ENCODE measurements around the gene PPP6R3.
A peak's percentile ranks its signal among the peaks of the same experiment; 100 is the strongest.

PPP6R3 gene

DNA sequence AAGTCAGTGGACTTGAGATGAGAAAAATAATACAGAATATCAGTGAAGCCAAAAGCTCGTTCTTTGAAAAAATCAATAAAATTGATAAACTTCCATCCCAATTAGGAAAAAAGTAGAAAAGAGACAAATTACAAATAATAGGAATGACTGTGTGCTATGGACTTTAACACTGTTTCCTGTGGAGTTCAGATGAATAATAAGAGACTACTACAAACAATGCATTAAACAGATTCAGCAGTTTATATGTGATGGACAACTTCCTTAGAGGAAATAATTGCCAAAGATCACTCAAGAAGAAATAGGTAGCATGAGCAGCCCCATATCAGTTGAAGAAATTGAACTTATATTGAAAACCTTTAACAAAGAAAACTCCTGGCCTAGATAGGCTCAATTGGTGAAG, 99.7 kb downstream of the PPP6R3 start:
- no peak for DNase-seq (ENCODE audit: low read depth)

DNA sequence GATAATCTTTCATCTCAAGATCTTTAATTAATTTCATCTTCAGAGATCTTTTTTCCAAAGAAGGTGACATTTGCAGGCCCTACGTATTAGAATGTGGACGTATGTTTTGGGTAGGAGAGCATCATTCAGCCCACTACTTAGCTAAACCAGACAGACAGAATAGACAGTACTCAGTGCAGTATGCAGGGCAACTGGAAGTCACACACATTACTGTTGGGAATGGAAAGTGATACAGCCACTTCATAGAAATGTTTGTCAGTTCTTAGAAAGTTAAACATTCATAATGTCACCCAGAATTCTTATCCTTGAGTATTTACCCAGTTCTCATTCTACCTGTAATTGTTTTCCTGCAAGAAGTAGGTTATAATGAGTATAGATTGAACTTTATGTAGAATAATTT, 102.9 kb downstream of the PPP6R3 start:
- no peak for DNase-seq (ENCODE audit: low read depth)

DNA sequence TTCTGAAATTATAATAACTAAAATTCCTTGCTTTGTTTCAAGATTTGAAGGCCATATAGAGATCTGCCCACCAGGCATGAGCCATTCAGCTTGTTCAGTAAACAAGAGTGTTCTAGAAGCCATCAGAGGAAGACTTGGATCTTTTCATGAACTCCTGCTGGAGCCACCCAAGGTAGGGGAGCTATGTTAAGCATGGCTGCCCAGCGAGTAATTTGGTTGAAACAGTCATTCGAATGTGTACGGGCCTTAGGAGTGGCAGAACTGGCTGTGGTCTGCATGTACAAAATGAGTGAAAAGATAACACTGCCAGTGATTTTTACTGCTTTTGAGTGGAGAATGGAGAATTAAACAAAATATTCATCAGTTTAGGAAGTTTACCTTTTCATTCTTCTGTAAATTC, 103.7 kb downstream of the PPP6R3 start:
- no peak for DNase-seq (ENCODE audit: low read depth)

DNA sequence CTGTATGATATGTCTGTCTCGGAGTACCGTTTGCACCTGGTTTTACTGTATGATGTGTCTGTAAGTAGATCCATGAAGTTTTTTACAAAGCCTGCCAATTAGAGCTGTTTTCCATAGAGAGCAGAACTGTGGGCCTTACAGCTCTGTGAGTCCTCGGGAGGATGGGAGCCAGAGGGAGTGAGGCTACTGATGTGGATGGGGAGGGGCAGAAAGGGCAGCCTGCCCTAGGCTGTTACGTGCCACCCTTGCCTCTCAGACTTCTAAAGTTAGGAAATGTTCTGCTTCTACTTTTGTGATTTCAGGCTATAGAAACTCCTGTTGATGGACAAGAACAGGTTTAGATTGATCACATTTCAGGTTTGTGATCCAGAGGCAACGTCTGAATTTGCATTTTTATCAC, 105.2 kb downstream of the PPP6R3 start:
- DNase-seq (ENCODE audit: low read depth), result no peak

DNA sequence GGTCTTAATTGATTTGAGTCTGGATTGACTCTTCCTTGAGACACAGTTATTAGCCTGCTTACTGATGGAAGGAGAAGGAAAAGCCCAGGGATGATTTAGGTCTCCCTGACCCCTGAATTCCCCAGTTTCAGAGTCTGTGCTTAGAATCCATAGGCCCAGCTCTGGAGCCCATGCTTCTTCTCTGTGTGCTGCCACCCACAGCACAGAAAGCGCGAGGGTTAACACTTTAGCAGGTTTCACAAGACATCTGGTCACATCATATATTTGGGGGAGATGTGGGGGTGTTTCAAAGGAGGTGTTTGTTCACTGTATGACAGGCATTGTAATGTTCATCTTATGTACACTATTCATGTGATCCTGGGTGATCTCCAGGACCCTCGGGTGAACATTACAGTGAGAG, 107.0 kb downstream of the PPP6R3 start:
- no peak for DNase-seq (ENCODE audit: low read depth)

DNA sequence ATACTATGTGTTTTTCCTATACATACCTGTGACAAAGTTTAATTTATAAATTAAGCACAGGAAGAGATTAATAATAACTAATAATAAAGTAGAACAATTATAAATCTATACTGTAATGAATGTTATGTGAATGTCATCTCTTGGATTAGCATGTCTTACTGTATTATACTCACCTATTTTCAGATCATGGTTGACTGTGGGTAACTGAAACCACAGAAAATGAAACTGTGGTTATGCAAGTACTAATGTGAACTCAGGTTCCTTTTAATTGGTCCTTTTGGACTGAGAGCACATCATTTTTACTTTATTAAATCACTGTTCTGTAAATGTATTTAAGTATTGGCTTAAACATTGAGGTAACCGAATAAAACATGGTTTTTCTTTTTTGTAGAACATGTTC, 108.8 kb downstream of the PPP6R3 start:
- no peak for DNase-seq (ENCODE audit: low read depth)

DNA sequence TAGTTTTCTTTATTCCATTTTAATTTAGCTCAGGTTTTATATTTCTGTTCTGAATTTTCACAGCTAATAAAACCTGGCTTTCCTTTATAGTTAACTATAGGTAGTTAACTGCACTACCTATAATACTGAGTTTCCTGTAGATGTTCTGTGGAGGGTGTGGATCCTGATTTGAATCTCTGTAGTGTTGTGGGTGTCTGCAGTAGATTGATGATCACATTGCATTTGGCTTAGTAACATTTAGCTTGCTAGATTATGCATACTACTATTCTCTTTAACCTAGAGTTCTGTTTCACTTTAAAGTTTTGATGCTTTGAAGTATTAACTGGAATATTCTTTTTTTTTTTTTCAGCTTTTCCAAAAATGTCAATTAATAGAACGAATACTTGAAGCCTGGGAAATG, 110.1 kb downstream of the PPP6R3 start:
- DNase-seq (ENCODE audit: low read depth), result no peak

DNA sequence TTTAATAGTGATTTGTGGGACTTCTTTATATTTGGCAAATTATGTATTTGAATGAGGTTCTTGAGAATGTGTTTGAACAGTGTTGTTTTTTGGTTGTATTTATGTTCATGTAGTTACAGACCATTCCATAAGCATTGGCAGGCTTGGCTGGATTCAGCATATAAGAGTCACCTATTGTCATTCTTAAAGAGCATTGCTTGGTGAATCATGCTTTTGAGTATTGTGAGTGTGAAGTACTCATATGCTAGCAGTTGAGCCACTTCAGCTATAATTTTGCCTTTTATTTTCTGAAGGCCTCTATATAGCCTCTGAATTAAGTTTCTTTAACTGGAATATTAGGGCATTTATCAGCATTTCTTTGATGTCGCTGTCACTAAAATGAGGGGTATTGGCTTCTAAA, 113.8 kb downstream of the PPP6R3 start:
- DNase-seq (ENCODE audit: low read depth), result no peak

DNA sequence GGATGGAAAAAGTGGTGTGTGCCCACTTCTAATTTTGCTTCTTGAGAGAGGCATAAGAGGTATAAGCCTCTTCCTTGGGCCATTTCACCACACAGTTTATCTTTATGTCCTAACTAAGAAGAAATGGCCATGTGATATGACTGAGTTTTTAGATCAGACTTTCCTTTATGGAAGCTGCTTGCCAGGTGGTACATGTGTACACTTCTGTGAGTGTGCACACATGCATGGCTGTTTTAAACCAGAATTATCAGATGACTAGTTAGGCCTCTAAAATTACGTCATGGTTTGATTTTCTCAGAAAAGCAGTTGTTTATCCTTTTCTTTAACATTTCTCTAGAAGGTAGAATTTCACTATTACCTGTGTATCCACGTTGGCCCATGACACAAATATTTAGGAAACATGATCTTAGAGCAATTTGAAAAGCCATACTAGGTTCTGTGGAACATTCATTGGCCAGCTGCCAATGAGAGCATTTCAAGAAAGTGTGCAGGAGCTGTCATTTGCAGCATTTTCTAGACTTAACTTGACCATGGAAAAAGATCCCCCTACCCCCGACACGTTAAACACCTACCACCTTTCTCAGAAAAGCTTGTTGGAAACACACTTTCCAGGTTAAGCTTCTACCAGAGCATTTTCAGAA, 114.6 kb downstream of the PPP6R3 start:
- DNase-seq (ENCODE audit: low read depth), result no peak

DNA sequence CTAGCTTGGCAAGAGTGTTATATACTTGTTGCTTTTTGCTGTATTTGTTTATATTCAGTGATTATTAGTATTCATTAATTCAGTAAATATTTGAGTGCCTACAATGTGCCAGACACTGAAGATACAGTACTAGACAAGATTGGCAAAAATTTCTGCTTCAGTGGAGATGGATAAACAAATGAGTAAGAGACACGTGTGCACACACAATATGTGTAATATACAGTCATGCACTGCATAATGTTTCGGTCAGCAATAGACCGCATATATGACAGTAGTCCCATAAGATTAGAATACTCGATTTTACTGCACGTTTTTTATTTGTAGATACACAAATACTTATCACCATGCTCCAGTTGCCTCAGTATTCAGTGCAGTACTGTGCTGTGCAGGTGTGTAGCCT, 118.9 kb downstream of the PPP6R3 start:
- no peak for DNase-seq (ENCODE audit: low read depth)

DNA sequence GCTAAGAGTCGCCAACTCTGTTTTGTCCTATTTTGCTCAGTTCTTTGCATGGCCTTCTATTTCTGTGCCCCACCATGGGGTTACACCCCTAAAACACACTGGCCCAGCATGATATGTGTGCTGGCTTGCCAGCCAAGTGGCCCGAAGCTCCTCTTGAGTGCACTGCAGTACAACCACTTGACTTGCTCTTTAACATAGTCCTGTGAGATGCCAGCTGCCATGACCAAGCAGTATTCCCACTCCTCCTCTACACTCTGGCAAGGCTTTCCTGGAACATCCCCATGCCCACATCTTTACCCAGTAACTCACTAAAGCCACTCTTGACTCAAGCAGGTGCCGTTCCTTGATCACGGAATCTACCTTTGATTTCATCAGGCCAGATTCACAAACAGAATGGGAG, 120.9 kb downstream of the PPP6R3 start:
- no peak for DNase-seq (ENCODE audit: low read depth)

DNA sequence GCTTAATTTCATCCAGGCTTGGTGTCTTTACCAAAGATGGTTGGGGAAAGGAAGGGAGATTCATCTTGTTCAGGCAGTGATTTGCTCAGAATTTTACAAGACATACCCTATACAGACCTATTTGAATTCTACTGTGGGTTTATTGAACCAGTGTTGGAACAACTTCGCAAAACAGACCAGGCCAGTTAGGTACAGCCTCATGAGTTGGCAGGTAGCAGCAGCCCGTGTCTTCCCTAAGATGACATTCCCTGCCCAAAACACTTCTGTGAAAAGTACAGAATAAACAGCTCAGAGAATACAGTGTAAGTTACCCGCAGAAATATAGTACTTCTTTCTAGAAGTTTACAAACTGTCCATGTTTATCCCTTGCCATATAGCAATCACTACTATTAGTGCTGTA, 121.3 kb downstream of the PPP6R3 start:
- DNase-seq (ENCODE audit: low read depth), result no peak

DNA sequence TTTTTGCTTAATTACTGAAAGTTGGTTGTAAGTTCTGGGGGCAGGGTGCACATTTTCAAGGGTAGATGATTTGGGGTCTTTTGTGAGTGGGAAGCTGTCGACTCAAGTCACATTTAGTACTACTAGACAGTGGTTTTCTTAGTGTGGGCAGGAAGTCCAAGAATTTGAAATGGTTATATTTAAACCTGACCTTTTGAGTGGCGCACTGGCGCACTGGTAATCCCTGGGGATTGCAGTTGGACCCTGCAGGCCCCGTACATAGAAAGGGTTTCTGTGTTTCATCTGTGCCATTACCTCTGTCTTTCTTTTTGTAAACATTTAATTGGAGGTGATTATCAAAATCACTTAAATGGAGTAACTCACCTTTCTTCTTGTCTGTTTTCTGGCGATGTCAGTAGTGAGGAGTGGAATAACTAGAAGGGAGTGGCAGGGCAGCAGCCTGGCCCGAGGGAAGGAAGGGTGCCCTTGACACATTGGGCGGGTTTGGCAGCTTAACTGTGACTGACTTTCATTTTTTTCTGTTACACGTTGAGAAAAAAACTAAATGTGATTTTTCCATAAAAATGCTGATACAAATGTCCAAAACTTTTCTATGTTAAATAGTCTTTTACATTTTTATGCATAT, 122.0 kb downstream of the PPP6R3 start:
- DNase-seq (ENCODE audit: low read depth), result no peak

DNA sequence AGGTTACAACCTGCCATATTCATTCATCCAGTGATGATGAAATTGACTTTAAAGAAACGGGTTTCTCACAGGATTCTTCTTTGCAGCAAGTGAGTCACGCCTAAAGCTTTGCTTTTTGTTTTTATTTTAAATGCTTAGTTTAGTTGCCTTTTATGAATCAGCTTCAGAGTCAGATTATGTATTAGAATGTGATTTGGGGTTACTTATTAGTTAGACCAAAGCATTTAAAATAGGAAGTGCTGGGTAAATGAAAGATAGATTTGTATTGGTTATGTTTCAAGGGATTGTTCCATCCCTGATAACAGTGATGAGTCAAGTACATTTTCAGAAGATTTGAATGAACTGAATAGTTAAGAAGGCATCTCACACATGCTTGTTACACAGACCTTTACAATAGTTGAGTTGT, 122.5 kb downstream of the PPP6R3 start:
- no peak for DNase-seq (ENCODE audit: low read depth)

DNA sequence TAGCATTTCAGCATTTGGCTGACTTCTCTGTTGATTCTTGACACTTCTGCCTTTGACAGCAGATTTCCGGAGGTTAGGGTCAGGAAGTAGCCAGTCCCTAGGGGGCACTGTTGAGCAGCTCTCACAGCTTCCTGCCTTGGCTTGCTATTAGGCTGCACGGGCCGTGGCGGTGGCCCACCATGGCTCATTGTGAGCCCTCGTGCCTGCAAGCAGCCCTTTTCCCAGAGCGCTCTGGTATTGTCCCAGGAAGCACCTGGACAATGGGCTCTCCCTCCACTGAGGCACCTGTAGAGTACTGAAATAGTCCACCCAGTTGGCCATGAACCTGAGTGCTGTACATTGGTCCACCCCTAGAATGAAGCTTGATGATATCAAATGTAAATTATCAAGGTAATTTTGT, 123.5 kb downstream of the PPP6R3 start:
- DNase-seq (ENCODE audit: low read depth), result peak; percentile 27

DNA sequence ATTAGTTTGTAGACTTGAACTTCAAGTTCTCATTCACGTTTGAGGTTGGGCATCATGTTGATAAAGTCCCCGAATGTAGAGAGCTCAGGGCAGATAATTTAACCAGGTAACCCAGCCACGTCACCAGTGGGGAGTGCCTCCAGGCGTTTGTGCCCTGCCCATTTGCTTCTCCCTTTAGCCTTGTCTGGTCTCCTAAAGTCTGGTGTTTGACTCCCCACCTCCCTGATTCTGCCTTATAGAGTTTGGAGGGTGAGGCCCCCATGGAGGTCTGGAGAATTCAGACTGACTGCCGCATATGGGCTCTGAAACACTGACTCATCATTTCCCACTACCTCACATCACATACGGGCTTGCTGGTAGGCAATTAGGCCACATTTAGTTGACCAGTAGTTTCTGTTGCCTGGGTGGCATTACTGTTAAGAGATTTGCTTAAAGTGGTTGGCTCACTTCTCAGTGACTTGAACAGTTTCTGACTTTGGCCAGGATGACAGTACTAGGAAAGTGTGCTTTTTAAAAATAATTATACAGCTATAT, 124.5 kb downstream of the PPP6R3 start:
- DNase-seq (ENCODE audit: low read depth), result no peak

DNA sequence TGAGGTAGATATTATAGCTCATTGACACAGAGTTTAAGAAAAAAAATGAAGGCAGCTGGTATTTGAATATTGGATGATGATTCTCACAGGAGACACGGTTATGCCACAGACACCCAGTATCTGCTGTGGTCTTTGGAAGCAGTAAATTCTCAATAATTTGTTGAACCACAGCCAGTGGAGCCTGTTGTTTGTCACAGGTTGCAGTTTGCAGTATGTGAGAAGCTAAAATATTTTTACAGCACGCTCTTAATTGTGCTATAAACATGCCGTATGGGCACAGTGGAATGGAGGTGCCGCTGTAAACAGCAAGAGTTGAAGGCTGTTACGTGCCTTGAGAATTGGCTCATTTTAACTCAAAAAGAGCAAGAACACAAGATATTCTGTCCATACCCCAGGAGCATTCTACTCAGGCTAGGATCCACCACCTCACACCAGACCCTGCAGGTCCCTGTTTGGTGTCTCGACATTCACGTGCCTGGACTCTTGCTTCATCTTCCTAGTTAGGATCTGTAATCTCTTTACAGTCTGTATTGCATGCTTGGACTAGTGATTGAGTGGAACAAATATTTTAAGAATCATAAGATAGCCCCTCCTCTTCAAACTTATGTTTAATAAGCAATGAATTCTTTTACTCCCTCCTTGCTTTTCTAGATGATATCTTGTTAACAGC, 129.1 kb downstream of the PPP6R3 start:
- no peak for DNase-seq (ENCODE audit: low read depth)

DNA sequence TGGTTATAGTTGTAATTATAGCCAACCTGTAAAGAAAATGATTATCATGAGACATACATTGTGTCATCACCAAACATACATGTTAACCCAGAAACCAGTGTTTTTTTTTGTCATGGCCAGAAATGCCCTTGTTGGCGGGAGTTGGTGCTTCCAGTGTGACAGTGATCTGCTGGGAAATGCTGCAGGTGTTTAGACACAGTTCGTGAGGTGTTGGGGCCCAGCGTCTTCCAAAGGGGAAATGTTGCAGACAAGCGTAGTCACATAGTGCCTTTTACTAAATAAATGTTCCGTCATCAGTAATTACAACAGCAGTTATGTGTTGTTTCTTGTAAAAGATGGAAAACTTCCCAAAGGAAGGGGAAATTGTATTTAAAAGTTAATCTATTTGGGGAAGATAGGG, 131.2 kb downstream of the PPP6R3 start:
- no peak for DNase-seq (ENCODE audit: low read depth)

DNA sequence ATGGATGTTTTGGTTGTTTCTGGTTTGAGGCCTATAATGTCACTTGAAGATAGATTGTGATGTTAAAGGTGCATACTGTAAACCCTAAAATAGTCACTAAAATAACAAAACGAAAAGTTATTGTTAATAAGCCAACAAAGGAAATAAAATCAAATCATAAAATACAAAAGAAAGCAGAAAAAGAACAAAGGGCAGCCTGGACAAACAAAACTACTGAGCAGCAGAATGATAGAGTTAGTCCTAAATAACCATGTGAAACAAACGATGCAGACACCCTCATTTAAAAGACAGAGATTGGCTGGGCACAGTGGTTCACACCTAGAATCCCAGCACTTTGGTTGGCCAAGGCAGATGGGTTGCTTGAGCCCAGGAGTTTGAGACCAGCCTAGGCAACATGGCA, 132.9 kb downstream of the PPP6R3 start:
- DNase-seq (ENCODE audit: low read depth), result no peak

DNA sequence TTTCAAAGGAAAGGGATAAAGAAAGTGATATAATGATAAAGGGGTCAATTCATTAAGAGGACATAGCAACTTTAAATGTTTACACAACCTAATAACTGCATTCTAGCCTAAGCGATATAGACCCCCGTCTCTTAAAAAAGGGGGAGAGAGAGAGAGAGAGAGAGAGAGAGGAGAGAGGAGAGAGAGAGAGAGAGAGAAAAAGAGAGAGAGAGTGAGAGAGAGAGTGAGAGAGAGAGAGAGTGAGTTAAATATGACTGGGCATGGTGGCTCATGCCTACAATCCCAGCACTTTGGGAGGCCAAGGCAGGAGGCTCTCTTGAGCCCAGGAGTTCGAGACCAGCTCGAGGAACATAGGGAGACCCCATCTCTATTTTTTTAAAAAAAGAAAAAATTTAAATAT, 133.6 kb downstream of the PPP6R3 start:
- DNase-seq (ENCODE audit: low read depth), result no peak

DNA sequence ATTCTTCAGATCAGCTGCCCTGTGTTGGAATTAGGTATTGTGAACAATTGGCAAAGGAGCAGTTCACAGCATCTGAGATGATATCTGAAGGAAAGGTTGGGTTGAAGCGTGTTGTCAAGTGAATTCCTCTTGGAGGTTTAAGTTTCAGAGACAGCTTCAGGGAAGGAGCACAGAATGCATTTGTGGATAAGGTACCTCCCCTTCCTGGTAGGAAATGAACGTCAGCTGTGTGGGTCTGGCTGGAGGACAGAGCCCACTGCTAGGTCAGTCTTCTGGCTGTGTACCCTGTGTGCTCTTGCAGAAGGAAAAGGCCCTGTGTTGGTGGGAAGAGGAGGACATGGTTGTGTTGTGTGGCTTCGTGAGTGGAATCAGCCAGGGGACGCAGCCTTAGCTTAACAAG, 135.7 kb downstream of the PPP6R3 start:
- DNase-seq (ENCODE audit: low read depth), result no peak

DNA sequence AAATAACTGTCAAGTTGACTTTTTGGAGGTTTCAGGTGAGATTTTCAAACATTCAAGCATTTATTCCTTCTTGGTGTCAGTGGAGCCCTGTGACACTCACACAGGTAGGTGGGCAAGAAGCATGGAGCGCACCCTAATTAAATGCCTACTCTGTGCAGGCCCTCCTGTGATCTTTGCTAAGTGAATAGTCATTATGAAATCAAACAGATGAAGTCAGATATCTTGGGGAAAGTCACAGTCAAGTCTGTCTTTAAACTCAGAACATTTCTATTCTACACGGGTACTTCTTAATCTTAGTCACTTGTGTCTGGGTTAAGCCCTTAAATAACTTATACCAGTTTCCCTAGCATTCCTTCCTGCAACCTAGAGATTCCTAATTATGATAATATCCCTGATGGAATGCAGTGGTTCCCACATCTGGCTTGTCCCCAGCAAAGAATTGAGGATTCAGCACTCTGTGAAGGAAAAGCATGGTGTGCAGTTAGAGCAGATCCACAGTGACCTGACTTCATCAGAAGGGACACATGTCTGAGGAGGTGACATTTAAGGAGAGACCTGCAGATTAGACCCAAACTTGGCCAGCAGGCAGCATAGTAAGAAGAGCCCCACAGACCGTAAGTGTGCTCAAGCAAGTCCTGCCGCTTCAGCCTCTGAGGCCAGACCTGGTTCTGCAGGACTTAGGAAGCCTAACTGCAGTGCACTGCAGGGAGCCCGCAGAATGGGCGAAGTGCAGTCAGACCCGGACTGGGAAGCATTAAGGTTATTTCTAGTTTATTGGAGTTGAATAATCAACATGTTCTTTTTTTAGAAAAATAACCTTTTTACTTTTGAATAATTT, 138.5 kb downstream of the PPP6R3 start:
- no peak for DNase-seq (ENCODE audit: low read depth)

DNA sequence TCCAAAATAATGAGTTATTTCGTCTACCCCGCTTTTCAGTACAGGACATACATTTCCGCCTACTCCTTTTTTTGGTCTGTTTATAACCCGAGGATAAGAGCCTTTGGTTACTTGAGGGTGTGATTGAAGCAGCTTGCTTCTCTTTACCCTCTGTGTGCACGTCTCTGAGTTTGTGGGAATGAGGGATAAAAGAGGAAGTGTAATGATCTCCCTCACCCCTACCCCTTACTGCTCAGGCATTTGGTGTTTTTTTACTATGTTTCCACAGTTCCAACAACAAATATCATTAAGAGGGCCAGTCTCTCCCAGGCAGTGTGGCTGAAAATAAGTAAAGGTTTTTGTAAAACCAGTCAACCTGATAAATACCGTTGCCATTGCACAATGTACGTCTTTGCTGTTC, 140.6 kb downstream of the PPP6R3 start:
- no peak for DNase-seq (ENCODE audit: low read depth)
